GM19238 (cell line): ENCODE results near the gene RFESD.
"Not testable (repeated sequence)": the region's sequence is repeated elsewhere in the genome, so short reads cannot be mapped to it uniquely, and the experiment has no call there.

Experiments used
- DNase-seq: peaks from one replicate; pipeline ENCODE4 v3.0.0; 2011; ENCODE audit warnings: low spot score; ENCODE audit not compliant: insufficient read length

RFESD gene

GRCh38 chr5:95662946-95663345 lies 16.4 kb downstream of the RFESD start:
- no peak for DNase-seq

- DNase-seq: no peak
Observed at GRCh38 chr5:95664204-95664786, 17.7 kb downstream of the RFESD start.

- no peak for DNase-seq
Observed at GRCh38 chr5:95667061-95667618, 20.6 kb downstream of the RFESD start.

GRCh38 chr5:95667678-95668077 lies 21.1 kb downstream of the RFESD start:
- DNase-seq: no peak

- no peak for DNase-seq
Observed at GRCh38 chr5:95668216-95668615, 21.6 kb downstream of the RFESD start.

GRCh38 chr5:95668728-95669127 lies 22.2 kb downstream of the RFESD start:
- no peak for DNase-seq

- DNase-seq: no peak
Observed at GRCh38 chr5:95669540-95669939, 23.0 kb downstream of the RFESD start.

GRCh38 chr5:95669985-95670384 lies 23.4 kb downstream of the RFESD start:
- DNase-seq: no peak

GRCh38 chr5:95670568-95670967 lies 24.0 kb downstream of the RFESD start:
- no peak for DNase-seq

GRCh38 chr5:95671826-95672225 lies 25.2 kb downstream of the RFESD start:
- DNase-seq: no peak

- DNase-seq: no peak
Observed at GRCh38 chr5:95672641-95673040, 26.1 kb downstream of the RFESD start.

- no peak for DNase-seq
Observed at GRCh38 chr5:95673081-95673480, 26.5 kb downstream of the RFESD start.

GRCh38 chr5:95682891-95683290 lies 36.3 kb downstream of the RFESD start, which contains the start of gene SPATA9:
Gene SPATA9, minus strand, starts transcription at chr5:95682991. Its CDS starts 137 bp downstream, at chr5:95682854.
- no peak for DNase-seq

GRCh38 chr5:95684361-95684760 lies 37.8 kb downstream of the RFESD start:
- no peak for DNase-seq

GRCh38 chr5:95686651-95687050 lies 40.1 kb downstream of the RFESD start:
- no peak for DNase-seq

- DNase-seq: no peak
Observed at GRCh38 chr5:95689680-95690079, 43.1 kb downstream of the RFESD start.

GRCh38 chr5:95690333-95690732 lies 43.8 kb downstream of the RFESD start:
- DNase-seq: no peak

- no peak for DNase-seq
Observed at GRCh38 chr5:95697781-95698681, 51.5 kb downstream of the RFESD start.

- DNase-seq: no peak
Observed at GRCh38 chr5:95699337-95699736, 52.8 kb downstream of the RFESD start.

- DNase-seq: no peak
Observed at GRCh38 chr5:95701074-95701473, 54.5 kb downstream of the RFESD start.

- DNase-seq: no peak
Observed at GRCh38 chr5:95704150-95704549, 57.6 kb downstream of the RFESD start.

GRCh38 chr5:95706196-95706595 lies 59.6 kb downstream of the RFESD start:
- not testable (repeated sequence) for DNase-seq
